ENCODE results near the gene CDH11. TPM values are rescaled to one million over a fixed set of nuclear protein-coding genes. Genes with fewer than 3 reads are reported as not detected.

The CDH11 gene
- total RNA-seq, 4 donors from 2014 or later, result 12.4 to 60.8 (median 37.3) TPM

- TF ChIP-seq, protein P1, sequence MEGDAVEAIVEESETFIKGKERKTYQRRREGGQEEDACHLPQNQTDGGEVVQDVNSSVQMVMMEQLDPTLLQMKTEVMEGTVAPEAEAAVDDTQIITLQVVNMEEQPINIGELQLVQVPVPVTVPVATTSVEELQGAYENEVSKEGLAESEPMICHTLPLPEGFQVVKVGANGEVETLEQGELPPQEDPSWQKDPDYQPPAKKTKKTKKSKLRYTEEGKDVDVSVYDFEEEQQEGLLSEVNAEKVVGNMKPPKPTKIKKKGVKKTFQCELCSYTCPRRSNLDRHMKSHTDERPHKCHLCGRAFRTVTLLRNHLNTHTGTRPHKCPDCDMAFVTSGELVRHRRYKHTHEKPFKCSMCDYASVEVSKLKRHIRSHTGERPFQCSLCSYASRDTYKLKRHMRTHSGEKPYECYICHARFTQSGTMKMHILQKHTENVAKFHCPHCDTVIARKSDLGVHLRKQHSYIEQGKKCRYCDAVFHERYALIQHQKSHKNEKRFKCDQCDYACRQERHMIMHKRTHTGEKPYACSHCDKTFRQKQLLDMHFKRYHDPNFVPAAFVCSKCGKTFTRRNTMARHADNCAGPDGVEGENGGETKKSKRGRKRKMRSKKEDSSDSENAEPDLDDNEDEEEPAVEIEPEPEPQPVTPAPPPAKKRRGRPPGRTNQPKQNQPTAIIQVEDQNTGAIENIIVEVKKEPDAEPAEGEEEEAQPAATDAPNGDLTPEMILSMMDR (IDR thresholded peaks at IDR 0.05; ENCODE audit: low read depth), result no peak
Measured at GRCh38 chr16:65044873-65045272, 77.0 kb downstream of the CDH11 start.

DNA sequence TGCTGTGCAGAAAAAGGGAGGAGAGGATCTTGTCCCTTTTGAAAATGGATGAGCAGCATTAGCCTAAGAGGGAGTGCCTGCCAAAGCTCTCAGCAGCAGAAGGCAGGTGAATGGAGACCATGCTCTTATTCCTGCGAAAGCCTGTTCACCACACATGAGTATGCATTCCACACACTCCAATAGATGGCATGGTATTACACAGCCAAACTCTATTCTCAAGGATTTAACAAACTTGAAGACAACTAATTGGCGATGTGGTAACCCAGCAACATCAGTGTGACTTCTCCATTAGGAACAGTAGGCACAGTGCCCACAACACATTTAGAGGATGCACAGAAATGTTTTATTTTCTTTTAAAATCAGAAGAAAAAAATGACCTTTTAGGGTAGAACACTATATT, 77.8 kb downstream of the CDH11 start:
- TF ChIP-seq, protein P1 (IDR thresholded peaks at IDR 0.05; ENCODE audit: low read depth), result no peak

DNA sequence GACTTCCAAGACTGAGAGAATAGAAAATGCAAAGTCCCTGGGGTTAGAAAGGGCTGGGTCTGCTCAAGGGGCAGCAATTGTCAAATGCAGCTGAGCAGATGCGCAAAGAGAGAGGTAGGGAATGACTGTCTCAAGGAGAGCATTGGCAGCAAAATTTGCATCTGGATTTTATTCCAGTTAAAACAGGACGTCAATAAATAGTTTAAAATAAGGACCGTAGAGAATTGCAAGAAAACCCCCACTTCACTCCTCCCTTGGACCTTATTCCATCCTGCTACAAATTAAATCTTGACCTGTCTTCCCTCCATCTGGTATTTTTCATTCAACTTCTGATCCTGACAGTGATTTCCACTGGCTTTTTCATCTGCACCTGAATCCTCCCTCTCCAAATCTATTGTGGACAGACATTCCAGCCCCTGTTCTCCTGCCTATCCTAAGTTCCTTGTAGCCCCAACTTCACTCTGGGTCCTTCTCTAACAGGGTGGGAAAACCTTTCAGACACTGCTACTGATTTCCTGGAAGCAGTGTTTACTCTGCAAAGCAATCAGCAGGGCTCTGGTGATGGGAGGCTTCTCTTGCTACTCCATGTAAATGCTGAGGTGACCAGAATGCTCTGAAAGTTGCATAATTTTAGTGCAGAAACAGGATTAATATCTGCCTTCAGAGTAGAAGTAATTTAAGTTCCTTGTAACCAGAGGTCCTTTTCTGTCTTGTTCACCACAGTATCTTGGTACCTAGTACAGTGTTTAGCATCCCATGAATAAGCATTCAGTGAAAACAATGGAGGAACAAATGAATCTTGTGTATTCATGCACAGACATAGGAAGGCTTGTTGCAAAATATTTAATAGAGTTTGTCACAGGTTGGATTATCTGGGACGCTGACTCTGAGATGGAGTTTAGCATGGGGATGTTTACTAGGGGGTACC, 79.2 kb downstream of the CDH11 start:
- TF ChIP-seq, protein P1 (IDR thresholded peaks at IDR 0.05; ENCODE audit: low read depth), result no peak

DNA sequence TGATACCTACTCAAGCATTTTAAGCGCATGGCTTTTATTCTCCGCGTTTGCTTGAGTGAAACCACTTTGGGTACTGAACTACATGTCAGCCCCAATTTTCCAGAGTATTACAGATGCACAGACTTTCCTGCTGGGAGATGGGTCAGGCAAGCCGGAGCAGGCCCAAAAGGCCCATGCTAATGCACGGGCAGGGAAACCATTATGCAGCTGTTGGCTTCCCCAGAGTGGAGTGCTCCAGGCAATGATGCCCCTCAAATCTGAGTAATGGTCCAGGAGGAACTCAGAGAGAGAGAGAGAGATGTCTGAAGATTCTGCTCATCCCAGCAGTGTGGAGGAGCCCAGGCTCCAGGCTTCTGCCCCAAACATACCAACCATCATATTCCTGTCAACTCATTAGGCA, 80.2 kb downstream of the CDH11 start:
- TF ChIP-seq, protein P1 (IDR thresholded peaks at IDR 0.05; ENCODE audit: low read depth), result no peak

GRCh38 chr16:65038100-65038499, 83.8 kb downstream of the CDH11 start:
- TF ChIP-seq, protein P1 (IDR thresholded peaks at IDR 0.05; ENCODE audit: low read depth), result no peak

- TF ChIP-seq, protein P1 (IDR thresholded peaks at IDR 0.05; ENCODE audit: low read depth), result no peak
Measured at GRCh38 chr16:65037556-65037955, 84.3 kb downstream of the CDH11 start.

- TF ChIP-seq, protein P1 (IDR thresholded peaks at IDR 0.05; ENCODE audit: low read depth), result no peak
Measured at GRCh38 chr16:65034915-65035314, 86.9 kb downstream of the CDH11 start.
